ENCODE measurements around the gene EHBP1L1. TPM values are rescaled to one million over a fixed set of nuclear protein-coding genes. Genes with fewer than 3 reads are reported as not detected.
"Not testable (repeated sequence)": the region's sequence is repeated elsewhere in the genome, so short reads cannot be mapped to it uniquely, and the experiment has no call there.

The EHBP1L1 gene
- total RNA-seq, 4 donors from 2014 or later = 21.2 to 125 (median 65.6) TPM

GRCh38 chr11:65562788-65563187, 13.1 kb upstream of the EHBP1L1 start:
- no peak for TF ChIP-seq CTCF (IDR thresholded peaks at IDR 0.05)
- ATAC-seq (ENCODE audit: low FRiP score) (no peak), DNase-seq (ENCODE audit: low spot score) (no peak)

GRCh38 chr11:65563601-65564000, 12.3 kb upstream of the EHBP1L1 start:
- no peak for TF ChIP-seq CTCF (IDR thresholded peaks at IDR 0.05)
- DNase-seq (ENCODE audit: low spot score) (no peak), ATAC-seq (ENCODE audit: low FRiP score) (no peak)

- DNase-seq (ENCODE audit: low spot score); ATAC-seq (ENCODE audit: low FRiP score): not testable (repeated sequence)
Measured at GRCh38 chr11:65564879-65565559, 10.8 kb upstream of the EHBP1L1 start.

DNA sequence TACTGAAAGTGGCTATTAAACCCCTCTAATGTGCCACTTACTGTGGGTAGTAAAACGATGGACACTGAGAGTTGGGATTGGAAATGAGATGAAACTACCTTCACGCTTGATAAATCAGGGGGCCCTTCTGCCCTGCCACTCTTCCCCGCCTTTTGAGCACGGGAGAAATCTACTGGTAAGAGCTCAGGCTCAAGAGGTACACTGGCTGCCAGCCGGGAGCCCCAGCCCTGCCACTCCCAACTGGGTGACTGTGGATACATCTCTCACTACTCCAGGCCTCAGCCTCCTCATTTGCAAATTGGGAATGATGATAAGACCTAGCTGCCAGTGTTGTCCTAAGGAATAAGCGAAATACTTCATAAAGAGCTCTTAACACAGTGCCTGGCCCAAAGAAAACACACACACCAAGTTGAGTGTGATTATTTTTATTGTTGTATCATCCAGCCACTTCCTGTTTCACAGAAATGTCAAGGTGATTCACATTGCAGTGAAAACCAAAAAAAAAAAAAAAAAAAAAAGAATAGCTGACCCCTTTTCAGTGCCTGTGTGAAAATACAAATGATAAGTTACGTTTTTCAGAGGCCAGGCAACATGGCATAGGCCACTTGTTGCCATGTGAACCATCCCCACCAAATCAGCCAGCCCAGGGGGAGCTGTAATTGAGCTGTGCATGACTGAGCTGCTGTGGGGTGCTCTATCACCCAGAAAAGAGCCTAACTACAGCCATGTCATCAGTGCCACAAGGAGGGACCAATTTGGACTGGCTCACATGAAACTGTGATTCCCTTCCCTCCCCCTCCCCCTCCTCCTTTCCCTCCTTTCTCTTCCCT, 10.0 kb upstream of the EHBP1L1 start:
- TF ChIP-seq CTCF (IDR thresholded peaks at IDR 0.05) = no peak
- no peak for DNase-seq (ENCODE audit: low spot score)
- ATAC-seq (ENCODE audit: low FRiP score) = no peak

GRCh38 chr11:65569164-65569972, 6.5 kb upstream of the EHBP1L1 start:
- ATAC-seq (ENCODE audit: low FRiP score) = peak; percentile 2
- no peak for TF ChIP-seq CTCF (IDR thresholded peaks at IDR 0.05)
- no peak for DNase-seq (ENCODE audit: low spot score)

- ATAC-seq (ENCODE audit: low FRiP score) = peak; percentile 77
- peak; percentile 92 for DNase-seq (ENCODE audit: low spot score)
- TF ChIP-seq CTCF (IDR thresholded peaks at IDR 0.05) = no peak
Measured at GRCh38 chr11:65569973-65570918, 5.6 kb upstream of the EHBP1L1 start, which contains the start of gene ZNRD2. Gene ZNRD2, plus strand, starts transcription at chr11:65570477. Its CDS starts 15 bp downstream, at chr11:65570492.
